ENCODE measurements around the gene PCDHGA12.

PCDHGA12 gene

DNA sequence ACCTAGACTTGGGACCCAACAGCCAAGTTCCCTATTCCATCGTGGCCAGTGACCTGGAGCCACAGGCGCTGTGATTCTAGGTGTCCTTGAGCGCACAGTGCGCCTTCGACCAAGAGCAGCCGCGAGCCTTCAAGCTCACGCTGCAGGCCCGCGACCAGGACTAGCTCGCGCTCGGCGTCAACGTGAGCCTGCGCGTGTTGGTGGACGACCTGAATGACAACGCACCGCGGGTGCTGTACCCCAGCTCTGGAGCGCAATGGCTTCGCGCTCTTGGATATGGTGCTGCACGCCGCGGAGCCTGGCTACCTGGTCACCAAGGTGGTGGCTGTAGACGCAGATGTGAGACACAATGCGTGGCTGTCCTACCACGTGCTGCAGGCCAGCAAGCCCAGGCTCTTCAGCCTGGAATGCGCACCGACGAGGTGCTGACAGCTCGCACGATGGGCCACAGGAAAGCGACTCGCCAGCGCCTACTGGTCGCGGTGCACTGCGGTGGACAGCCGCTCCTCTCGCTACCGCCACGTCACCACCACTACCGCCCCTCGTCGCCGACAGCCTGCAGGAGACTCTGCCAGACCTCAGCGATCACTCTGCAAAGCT, 11.4 kb downstream of the PCDHGA12 start:
- DNase-seq = no peak

DNA sequence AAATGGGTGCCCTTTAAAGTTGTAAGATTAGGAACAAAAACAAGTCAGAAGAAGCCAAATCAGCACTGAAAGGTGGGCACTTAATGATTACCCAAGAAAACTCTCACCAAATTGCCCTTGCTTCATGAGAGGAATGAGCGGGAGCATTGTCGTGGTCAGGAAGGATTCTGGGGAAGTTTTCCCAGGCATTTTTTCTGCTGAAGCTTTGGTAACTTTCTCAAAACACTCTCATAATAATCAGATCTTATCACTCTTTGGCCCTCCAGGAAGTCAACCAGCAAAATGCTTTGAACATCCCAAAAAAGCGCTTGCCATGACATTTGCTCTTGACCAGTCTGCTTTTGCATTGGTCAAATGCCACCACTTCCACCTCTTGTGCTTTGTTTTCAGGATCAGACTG, 35.0 kb downstream of the PCDHGA12 start:
- DNase-seq = no peak

DNA sequence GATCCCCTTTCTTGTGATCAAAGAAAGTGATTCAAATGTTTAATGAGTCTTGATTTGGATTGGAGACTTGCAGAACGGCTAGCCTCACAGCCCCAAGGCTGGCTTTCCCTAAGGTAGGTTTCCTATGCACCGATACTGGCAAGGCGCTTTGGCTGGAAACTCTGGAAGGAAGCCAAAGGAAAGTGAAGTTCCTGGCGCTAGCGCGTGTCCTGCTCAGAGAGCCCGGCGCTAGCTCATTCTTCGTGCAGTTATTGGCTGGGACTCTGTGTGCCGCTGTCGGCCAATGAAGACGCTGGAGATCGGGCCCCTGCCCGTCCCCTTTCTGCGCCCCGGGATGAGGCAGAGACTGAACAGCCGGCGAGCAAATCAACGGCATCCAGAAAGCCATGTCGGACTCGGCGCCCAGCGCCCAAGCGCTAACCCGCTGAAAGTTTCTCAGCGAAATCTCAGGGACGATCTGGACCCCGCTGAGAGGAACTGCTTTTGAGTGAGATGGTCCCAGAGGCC, 45.4 kb downstream of the PCDHGA12 start, which contains the start of gene PCDHGC3:
PCDHGC3 (plus strand) TSS at position 342 of the 507 bp plus-strand sequence; CDS start at position 493, 151 bp downstream.
- no peak for DNase-seq

DNA sequence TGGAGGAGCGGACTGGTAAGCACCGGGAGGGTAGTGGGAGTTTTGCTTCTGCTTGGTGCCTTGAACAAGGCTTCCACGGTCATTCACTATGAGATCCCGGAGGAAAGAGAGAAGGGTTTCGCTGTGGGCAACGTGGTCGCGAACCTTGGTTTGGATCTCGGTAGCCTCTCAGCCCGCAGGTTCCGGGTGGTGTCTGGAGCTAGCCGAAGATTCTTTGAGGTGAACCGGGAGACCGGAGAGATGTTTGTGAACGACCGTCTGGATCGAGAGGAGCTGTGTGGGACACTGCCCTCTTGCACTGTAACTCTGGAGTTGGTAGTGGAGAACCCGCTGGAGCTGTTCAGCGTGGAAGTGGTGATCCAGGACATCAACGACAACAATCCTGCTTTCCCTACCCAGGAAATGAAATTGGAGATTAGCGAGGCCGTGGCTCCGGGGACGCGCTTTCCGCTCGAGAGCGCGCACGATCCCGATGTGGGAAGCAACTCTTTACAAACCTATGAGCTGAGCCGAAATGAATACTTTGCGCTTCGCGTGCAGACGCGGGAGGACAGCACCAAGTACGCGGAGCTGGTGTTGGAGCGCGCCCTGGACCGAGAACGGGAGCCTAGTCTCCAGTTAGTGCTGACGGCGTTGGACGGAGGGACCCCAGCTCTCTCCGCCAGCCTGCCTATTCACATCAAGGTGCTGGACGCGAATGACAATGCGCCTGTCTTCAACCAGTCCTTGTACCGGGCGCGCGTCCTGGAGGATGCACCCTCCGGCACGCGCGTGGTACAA, 46.0 kb downstream of the PCDHGA12 start:
- no peak for DNase-seq

DNA sequence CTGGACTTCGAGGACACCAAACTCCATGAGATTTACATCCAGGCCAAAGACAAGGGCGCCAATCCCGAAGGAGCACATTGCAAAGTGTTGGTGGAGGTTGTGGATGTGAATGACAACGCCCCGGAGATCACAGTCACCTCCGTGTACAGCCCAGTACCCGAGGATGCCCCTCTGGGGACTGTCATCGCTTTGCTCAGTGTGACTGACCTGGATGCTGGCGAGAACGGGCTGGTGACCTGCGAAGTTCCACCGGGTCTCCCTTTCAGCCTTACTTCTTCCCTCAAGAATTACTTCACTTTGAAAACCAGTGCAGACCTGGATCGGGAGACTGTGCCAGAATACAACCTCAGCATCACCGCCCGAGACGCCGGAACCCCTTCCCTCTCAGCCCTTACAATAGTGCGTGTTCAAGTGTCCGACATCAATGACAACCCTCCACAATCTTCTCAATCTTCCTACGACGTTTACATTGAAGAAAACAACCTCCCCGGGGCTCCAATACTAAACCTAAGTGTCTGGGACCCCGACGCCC, 46.8 kb downstream of the PCDHGA12 start:
- no peak for DNase-seq

DNA sequence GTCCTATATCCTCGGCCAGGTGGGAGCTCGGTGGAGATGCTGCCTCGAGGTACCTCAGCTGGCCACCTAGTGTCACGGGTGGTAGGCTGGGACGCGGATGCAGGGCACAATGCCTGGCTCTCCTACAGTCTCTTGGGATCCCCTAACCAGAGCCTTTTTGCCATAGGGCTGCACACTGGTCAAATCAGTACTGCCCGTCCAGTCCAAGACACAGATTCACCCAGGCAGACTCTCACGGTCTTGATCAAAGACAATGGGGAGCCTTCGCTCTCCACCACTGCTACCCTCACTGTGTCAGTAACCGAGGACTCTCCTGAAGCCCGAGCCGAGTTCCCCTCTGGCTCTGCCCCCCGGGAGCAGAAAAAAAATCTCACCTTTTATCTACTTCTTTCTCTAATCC, 47.5 kb downstream of the PCDHGA12 start:
- DNase-seq = no peak

DNA sequence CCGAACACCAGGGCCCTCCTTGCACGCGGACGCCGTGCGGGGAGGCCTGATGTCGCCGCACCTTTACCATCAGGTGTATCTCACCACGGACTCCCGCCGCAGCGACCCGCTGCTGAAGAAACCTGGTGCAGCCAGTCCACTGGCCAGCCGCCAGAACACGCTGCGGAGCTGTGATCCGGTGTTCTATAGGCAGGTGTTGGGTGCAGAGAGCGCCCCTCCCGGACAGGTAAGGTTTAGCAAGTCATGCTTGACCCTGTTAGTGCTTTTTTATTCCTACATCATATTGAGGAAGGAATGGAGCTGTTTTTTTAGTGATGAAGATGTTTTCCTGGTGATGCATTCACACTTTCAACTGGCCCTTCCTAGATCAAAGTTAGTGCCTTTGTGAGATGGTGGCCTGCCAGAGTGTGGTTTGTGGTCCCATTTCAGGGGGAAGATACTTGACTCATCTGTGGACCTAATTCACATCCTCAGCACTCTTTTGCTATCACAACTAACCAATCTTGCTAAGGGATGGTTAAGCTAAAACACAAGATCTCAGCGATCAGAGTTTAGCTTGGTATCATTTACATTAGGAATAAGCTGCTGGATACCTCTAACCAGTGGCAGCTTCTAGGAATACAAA, 48.1 kb downstream of the PCDHGA12 start:
- no peak for DNase-seq

DNA sequence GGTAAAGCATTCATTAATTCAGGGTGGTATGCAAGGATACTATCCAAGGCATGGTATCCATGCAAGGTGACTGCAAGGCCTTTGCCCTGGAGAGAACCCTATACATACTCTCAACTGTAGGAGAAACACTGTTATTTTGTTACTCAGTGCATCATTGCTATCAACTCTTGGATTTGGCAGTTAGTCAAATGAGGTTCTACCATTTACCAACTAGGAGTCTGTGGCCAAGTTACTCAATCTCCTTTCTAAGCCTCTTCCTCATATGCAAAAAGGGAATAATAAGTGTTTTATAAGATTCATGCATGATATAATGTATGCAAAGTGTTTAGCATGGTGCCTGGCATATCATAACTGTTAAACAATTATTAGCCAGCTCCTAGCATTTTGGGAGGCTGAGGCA, 49.5 kb downstream of the PCDHGA12 start:
- no peak for DNase-seq

Measured in activated T-cell treated with anti-CD3 and anti-CD28 coated beads for 4 hours (primary cell).